HG03159 (cell line): ENCODE measurements around the gene CADPS.

Experiments used
- ATAC-seq: cut with Tn5 transposase; IDR thresholded peaks from one replicate; pipeline ENCODE4 v1.9.1; 2021; ENCODE audit warnings: mild to moderate bottlenecking, moderate library complexity; ENCODE audit not compliant: unreplicated experiment

The CADPS gene

DNA sequence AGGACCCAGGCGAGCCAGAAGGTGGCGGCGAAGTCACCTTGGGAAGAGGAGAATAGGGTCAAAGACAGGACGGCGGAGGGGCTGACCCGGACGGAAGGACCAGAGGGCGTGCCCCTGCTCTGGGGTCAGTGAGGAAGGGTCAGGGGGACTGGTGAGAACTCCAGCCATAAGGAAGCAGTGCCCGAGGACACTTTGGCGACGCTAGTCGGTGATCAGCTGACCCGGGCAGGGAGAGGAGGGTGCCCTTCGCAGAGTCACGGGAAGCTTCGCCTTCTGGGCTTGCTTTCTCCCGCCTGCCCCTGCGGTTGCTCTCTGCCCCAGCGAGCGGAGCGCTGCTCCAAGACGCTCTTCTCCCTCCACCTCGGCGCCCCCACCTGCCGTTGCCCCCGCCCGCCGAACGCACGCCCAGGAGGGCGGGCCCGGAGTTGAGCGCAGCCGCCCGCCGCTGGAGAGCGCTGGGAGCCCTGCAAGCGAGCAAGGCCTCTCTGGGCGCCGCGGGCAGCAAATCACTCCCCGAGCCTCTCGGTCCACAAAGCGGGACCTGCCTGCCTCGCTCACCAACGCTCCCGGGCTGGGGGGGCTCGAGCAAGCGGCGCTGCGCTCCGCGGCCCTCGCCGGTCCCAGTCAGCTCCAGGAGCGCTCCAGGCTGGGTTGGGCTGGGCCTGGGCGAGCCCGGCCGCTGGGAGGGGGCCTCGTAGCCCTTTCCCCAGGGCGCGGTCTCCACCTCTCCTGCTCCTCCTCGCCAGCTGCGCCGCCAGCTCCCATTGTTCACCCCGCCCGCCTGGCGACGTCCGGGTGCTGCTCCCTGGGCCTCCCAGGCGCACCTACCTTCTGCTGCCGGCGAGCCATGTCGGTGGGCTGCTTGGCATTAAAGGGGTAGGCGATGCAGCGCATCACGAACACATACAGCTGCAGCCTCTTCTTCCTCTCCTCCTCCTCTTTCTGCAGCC, 1.2 kb downstream of the CADPS start:
- no peak for ATAC-seq

DNA sequence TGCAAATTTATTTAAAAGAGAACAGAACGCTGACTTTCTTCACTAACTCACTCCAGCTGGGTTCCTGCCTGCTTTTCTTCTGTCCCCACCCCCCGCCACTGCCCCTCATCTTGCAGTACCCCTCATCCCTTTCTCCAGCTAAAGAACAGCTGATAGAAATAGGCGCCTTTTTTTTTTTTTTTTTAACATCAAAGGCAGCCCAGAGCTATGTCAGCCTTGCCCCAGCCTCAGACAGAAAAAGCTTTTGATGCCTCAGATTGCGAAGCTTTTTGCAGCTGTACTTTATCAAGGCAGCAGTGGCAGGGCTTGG, 1.8 kb downstream of the CADPS start:
- no peak for ATAC-seq

DNA sequence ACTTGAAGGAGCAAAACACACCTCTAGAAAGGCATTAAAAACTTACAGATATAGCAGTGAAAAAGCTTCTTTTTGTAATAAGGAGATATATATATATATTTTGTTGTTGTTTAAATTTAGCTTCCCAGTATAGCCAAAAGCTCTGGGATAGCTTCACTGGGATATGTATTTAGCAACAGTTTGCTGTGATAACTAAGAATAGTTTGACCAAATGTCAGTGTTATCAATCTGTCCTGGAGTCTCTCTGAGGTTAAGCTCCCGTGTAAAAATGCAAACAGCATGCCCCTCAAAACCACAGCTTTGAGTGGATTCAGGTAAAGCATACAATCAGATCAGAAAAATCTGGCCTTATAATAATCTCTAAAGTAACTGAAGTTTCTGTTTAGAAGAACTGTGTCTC, 2.9 kb downstream of the CADPS start:
- ATAC-seq, result no peak

DNA sequence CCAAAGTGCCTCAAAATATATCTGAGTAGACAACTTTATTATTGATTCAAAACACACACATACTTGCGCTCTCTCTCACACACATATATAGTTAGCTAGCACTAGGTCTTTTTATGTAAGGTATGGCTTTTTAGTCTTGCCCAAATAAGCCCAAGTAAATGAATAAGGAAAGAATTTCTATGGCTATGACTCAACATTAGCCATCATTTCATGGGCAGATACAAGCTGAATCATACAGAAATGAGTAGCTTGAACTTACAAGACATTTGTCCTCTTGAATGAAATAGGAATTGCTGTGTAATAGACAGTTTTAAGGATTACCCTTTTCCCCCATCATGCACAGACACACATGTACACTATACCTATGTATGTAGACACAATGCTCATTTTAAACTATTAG, 4.9 kb downstream of the CADPS start:
- ATAC-seq, result no peak

DNA sequence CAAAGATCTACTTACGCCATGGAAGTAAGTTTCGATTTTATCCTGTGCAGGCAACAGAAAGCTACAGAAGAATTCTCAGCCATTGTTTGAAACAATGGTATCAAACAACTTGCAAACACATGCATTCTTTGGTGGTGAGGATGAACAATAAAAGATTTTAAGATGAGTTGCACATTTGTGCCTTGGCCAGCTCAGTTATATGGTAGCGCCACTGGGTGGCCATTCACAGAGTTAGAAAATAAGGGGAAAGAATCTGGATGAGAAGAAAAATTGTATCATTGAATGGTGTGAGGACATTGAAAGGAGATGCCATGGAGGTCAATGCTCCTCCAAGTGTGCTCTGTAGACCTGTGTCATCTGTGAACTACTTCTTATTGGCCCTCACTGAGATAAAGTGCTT, 11.6 kb downstream of the CADPS start:
- ATAC-seq, result no peak

DNA sequence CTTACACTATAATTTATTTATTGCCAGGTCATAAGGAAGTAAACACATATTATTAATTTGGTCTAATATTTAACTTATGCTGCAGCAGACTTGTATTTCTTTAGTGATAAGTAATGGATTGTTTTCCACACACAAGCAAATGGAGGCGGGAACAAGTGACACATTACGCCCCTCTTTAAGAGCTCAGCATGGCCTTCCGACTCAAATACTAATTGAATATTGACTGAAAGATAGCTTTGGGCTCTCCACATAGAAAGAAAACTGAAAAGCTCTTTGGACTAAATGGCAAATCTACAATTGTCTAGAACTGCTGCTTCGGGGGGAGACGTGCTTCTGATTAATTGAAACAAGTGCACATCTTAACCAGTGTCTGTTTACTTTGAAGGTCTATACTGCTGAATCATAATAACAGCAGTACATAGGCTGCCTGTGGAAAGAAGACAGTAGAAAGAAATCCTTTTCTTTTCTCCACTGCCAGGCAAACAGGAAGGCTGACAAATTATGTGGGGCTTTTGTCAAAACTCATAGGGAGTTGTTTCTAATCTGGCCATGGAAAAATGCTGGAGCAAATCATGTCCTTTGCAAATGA, 15.9 kb downstream of the CADPS start:
- no peak for ATAC-seq

DNA sequence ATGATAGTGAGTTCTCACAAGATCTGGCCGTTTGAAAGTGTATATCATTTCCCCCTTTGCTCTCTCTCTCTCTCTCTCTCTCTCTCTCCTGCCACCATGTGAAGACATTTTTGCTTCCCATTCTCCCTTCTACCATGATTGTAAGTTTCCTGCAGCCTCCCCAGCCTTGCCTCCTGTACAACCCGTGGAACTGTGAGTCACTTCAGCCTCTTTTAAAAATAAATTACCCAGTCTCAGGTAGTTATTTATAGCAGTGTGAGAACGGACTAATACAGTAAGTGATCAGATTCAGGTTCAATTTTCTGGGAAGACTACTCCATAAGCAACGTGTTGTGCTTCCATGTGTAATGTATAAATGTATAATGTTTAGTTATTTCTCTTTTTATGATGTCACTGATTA, 29.2 kb downstream of the CADPS start:
- no peak for ATAC-seq

DNA sequence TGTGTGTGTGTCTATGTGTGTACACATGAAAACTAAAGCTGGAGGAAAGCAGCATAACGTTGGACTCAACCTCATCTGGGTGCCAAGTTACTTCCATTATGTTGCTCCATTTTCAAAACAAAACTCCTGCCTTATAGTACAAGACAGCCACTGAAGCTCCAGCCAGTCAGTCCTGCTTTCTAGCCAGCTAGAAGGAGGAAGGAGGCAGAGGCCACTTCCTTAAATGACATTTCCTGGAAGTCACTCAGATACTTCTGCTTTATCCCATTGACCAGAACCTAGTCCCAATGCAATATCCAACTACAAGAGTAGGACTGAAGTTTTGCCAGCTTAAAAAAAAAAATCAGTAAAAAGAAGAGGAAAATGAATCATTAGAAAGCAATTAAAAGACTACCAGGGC, 31.7 kb downstream of the CADPS start:
- ATAC-seq, result no peak

DNA sequence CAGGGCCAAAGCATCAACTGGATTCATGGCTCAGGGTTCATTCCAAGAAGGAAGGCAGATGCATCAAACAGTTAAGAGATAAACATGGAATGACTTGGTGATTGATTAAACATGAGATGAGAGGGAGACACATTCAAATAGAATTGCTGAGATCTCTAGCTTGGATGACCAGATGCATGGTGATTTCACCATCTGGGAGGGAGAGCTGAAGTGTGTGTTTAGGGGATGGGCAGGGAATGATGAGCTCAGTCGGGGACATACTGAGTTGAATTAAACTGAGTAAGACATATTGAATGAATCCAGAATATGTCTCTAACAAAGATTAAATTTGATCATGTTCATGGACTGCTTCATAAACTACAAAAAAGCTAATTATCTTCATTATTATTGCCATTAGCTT, 35.5 kb downstream of the CADPS start:
- ATAC-seq, result no peak

DNA sequence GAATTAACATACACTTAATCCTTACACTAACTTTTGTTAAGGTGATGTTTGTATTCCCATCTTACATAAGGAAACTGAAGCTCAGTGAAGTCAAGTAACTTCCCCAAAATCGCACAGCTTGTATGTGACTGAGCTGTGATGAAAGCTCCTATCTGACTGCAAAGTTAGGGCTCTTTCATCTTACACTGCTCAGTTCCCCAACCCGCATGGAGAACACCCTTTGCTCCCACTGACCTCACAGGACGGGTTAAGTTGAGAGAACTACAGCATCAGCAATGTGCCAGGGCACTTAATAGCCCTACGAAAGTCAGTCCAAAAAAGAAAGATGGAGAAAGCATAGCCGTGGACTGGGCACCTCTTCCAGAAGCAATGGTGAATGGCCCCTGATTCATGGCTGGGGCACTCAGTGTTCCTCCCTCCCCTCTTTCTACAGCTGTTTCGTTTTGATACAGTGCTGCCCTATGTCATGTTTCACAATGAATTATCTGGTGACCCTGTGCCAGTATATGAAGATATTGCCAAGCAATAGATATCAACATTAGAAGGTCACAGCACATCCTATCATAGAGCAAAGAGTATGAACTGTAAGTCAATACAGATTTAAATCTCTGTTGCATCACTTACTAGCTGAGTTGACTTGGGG, 38.0 kb downstream of the CADPS start:
- ATAC-seq, result peak; percentile 37

DNA sequence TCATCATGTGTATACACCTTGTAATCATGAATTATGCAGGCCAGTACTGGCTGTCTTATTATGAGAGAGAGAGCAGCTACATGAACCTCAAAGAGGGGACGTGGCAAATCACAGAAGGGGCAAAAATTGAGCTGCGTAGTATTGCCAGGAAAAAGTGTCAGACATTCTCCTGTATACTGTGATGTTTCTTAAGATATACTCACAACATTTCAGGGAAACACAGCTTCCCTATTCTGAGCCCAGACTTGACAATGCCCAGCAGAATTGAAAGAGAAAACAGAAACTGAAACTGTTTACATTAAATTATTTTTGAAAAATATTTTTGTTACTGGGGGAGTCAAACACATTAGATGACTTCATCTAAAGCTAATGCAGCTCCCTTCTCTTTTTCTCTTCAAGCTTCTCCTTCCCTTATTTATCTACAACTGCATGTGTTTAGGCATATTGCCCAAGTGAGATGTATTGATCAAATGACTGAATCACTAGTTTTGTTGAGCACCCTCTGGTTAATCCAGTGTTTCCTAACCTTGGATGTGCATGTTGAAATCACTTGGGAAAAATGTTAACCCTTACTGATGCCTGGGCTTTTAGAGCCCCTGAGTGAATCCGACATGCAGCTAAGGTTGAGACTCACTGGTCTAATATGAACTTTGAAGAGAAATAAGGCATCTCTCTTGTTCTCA, 39.5 kb downstream of the CADPS start:
- ATAC-seq, result peak; percentile 72

DNA sequence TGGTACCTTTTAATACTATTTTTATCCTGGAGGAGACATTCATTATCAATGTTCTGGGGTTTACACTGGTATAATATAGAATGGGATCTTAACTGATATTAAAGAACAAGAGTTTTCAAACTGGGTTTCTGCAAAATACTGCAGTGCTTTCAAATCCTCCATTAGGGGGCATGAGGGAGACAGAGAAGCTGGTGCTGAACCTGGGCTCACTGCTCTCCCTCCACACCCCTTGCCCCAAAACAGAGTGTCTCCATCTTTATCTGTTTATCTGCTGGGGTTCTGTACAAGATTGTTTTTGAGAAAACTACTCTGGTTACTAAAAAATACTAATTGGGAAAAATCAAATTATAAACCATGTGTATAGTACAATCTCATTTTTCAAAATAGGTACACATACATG, 41.7 kb downstream of the CADPS start:
- peak; percentile 34 for ATAC-seq

DNA sequence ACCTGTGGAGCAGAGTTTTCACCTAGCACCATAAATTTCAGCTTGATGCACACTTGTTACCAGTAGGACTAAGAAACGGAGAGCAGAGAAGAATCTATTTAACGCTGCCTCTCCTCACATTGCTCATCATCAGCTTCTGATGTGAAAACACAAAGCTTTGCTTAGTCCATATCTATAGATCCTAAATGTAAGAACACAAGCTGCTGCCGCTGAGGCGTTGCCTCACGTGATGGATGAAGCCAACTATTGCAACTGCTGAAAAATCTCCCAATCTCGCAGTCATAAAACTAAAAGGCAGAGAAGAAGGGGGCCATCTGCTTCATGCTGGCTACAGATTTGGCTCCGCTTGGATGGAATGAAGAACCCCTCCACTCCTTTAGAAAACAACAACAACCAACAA, 42.7 kb downstream of the CADPS start:
- ATAC-seq, result no peak

DNA sequence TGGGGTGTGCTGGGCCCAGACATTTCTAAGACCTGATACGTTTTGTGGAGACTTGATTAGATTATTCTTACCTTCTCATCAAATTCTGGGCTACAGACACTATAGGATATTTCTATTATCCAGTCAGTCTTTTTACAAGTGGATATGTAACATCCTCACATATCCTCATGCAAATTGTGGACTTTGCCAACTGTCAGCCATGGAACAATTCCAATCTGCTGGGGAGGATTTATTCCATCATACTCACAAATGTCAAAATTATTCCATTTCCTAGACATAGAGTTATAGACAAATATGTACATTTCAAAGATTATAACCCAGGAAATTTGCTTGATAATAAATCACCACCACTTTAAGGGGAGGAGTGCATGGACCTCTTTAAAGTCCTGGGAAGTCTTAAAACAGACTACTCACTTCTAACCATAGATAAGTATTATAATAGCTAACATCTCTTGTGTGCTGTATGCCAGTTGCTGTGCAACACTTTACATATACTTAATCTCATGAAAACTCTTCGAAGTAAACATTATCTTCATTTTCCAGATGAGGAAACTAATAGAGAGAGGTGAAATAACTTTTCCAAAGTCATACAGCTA, 44.4 kb downstream of the CADPS start:
- no peak for ATAC-seq

DNA sequence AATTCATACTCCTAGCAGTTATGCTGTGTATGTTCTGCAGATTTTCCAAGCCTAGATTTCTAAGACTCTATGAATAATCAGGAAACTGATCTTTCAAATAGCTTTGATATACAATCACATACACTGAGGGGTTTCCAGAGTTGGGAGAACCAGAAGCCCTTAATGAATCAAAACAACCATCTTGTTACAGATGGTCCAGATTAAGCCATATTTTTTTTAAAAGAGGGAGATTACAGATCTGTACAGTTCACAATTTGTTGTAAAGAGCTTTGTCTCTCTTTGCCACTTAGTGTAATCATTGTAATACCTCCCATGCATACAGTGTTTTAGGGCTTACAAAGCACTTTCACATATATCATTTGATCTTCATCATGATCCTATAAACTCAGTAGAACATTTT, 47.7 kb downstream of the CADPS start:
- ATAC-seq, result no peak

DNA sequence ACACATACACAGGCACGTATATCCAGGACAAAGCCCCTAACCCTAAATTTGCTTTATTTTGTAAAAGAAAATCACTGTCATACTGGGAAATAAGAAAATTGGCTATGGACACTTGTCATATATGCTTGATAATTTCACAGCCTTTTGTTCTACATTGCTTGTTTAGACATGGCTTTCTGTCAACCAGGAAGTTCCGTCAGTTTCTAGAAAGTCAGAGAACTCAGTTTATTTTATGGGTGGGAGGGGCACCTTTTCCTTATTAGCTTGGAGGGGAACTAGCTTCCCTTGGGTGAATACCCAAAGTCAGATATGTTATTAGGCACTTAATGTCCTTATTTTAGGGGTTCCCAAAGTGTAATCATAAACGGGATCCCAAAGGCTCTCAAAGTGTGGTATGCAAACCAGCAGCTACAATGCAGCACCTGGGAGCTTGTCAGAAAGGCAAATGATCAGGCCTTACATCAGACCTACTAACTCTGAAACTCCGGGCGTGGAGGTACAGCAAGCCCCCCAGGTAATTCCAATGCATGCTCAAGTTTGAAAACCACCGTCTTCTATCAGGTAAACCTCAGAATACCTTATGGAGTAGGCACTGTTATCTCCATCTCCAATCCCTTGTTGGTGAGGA, 50.1 kb downstream of the CADPS start:
- no peak for ATAC-seq

DNA sequence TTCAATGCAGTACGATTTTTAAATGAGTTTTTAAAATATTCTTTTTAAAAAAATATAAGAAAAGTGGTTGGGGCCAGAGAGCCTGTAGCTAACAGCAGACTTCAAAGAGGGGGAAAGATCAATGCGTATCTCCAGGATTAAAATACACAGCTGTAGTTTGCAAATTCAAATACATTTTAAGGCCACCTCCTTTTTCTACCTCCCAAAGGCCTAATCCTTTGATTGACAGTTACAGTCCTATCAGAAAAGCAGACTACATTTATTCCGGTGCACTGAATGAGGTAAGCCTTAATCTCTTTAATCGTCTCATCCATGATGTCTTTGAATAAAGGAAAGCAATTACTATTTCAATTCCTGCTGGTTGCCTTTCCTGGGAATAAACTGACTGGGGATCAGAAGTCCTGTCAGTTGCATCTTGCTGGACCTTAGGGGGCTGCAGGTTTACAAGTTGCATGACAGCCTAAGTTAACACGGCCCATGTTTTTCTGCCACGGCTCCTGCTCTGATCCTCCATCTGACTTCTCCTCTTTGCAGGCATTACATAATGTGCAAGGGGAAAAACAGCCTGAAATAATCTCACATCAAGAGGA, 51.7 kb downstream of the CADPS start:
- no peak for ATAC-seq

DNA sequence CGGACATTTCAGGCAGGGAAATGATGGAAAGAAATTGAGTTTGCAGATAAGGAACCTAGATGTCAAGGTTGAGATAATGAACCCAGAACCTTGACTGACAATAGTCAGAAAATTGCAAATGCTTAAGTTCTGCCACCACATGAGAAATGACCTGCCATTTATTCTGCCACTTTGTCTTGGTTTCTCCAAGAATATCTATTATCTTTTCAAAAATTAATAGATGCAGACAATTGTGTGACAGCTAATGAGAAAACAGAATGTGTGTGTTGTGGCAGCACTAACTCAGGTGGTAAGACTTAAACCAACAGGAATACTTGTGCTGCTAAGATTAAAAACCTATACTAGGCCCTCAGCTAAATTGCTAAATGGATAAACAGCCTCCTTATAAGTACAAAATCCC, 52.3 kb downstream of the CADPS start:
- ATAC-seq, result no peak

DNA sequence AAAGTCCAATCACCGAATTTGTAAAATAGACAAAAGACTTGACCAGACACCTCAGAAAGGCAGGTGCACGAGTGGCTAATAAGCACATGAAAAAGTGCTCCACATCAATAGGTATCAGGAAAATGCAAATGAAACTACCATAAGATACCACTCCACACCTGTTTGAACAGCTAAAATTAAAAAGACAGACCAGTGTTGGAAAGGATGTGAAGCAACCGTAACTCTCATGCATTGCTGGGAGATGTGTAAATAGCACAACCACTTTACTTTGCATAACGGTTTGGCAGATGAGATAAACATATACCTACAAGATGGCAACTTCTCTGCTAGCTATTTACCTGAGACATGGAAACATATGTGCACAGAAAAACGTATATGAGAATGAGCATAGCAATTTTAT, 56.9 kb downstream of the CADPS start:
- ATAC-seq, result peak; percentile 90

DNA sequence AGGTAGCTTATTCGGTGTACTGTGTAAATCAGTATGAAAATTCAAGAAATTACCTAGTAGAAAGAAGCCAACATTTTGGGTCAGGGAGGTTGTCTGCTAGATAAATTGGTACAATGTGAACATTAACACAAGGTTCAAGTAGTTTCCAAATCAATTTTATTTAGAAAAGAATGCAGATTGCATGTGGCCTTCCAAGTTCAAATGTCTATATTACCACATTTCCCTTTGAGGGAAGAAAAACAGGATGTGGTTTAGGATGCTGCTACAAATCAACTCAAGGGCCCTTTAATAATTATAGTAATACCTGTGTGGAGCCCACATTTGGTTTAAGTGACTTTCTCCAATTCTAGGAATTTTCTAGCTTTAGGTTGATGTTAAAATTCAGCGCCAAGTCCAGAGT, 57.5 kb downstream of the CADPS start:
- no peak for ATAC-seq
